SH-SY5Y (cell line): Measurements from ENCODE around the gene PMIS2.

Source experiments
- GATA2 ChIP-seq: IDR thresholded peaks from 2 replicates; pipeline ENCODE4 v1.6.1; 2011; ENCODE audit warnings: mild to moderate bottlenecking, low read depth, low read length
- GATA3 ChIP-seq: IDR thresholded peaks from 2 replicates; pipeline ENCODE4 v1.6.1; 2011; ENCODE audit warnings: low read depth, mild to moderate bottlenecking, low read length, moderate library complexity

PMIS2 gene

DNA sequence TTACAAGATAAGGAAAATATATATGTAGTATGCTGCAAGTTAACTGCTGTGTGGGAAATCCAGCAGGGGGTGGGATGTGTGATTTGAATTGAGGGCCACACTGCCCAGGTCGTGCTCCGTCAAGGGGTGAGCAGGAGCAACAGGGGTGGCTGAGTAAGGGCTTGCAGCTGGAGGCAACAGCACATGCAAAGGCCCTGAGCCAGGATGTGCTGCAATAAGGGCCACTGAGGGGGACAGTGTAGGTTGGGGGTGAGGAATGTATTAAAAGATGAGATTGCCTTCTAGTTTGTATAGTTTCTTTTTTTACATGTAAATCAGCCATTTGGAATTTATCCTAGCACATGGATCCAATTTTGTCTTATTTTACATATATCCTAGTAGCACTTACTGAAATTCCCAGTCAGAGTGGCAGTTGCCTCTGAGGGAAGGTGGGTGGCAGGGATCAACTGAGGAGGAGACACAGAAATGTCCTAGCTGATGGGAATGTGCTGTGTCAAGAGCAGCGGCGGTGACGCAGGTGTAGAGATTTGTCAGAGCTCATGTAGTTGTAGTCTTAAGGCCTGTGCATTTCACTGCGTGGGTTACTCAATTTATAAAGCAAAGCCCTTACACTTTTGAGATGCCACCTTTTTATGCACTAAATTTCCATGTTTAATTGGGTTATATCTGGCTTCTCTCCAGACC lies 37.5 kb downstream of the PMIS2 start:
- TF ChIP-seq GATA3: no peak
- no peak for TF ChIP-seq GATA2

DNA sequence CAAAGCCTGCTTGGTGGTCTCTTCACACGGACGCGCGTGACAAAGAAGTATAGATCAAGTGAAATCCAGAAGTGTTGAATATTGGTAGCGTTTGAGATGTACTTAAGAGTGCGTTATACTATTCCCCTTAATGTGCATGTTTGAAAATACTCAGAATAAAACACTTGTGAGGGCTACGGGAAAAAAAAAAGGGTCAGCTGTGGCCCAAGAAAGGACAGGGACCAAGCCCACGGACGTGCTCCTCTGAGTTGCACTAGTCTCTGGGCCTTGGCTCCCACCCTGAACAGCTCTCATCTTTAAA lies 42.2 kb downstream of the PMIS2 start:
- no peak for TF ChIP-seq GATA3
- no peak for TF ChIP-seq GATA2

DNA sequence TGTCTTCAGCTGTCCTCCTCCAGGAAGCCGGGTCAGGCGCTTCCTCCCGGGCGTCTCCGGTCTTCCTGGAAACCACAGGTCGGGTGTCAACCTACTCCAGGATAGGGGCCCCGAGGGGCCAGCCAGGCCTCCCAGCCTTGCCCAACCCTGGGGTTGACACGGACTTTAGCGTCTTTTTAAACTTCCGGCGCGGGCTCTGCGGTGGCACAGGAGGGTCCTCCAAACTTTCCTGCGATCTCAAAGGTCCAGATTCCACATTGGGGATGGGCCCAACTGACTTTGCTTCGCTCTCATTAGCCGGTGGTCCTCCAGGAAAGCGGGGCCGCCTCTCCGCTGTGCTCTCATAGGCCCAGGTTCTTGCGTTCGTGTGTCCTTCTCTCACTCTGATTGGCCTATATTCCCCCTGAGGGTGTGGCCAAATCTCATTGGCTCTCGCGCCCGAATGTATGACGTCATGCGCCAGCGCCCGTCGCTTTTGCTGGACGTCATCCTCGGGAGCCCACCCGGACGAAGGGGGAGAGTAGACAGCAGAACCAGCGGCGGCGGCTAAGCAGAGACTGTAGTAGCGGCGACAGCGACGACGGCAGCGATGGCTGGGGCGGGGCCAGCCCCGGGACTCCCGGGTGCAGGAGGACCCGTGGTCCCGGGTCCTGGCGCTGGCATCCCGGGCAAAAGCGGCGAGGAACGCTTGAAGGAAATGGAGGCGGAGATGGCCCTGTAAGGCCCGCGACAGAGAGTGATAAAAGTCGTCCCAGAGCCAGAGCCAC lies 42.8 kb downstream of the PMIS2 start, which contains the start of gene RBM42:
RBM42 (plus strand) TSS at position 472 of the 767 bp plus-strand sequence; CDS start at position 590, 118 bp downstream.
- TF ChIP-seq GATA2 (no peak), GATA3 (no peak)

GRCh38 chr19:35629332-35629633 lies 43.3 kb downstream of the PMIS2 start:
- TF ChIP-seq GATA2 (no peak), GATA3 (no peak)

- TF ChIP-seq GATA3 (no peak), GATA2 (no peak)
Measured at GRCh38 chr19:35633727-35634440, 47.9 kb downstream of the PMIS2 start.

- TF ChIP-seq GATA3 (no peak), GATA2 (no peak)
Measured at GRCh38 chr19:35636651-35637050, 50.7 kb downstream of the PMIS2 start.
